T-cell (primary cell): ENCODE measurements around the gene GPATCH2. TPM values are rescaled to one million over a fixed set of nuclear protein-coding genes. Genes with fewer than 3 reads are reported as not detected.

ENCODE experiments used
- ATAC-seq, 4 experiments: fragments of 200-7000 bp in 3 of 4; fragments of 150-1000 bp in 1 of 4; cut with Tn5 transposase; replicated peaks in 1 of 4; 1 replicate in 3 of 4; 2 replicates in 1 of 4; pipeline ENCODE4 v1.10.0; 2021; ENCODE audit warnings: moderate library complexity in 3 of 4, mild to moderate bottlenecking in 2 of 4, moderate number of reproducible peaks in 1 of 4
- CTCF ChIA-PET, 2 donors: fragments of 300-600 bp; sonication (Branson Sonifier 250); formaldehyde crosslinking; loops; one replicate each; lab custom pipeline; 2022; ENCODE audit warnings: antibody characterized with exemption in 2 of 2; lab: Charles Lee
- POLR2A ChIA-PET, 2 donors: fragments of 300-600 bp; sonication (Branson Sonifier 250); formaldehyde crosslinking; loops; one replicate each; lab custom pipeline; 2022; ENCODE audit warnings: antibody characterized with exemption in 2 of 2; lab: Charles Lee
- DNase-seq, 35 experiments: peaks; one replicate each; pipeline versions ENCODE4 v3.0.0 to v3.0.0-alpha.2; 2013 to 2023
- H3K27ac ChIP-seq: one replicate; pipeline ENCODE4 v1.5.1; 2013; ENCODE audit warnings: low read length
- H3K27me3 ChIP-seq, 2 experiments: replicated peaks in 1 of 2; 1 replicate in 1 of 2; 2 replicates in 1 of 2; pipeline versions ENCODE4 v1.6.1 to v1.7.0; 2013; ENCODE audit warnings: low read length in 1 of 2, mixed read lengths in 1 of 2; ENCODE audit not compliant: control insufficient read depth in 2 of 2, insufficient read depth in 2 of 2; ENCODE audit errors: extremely low read depth in 1 of 2
- H3K36me3 ChIP-seq, 2 donors: 1 replicate in 1 of 2; 2 replicates in 1 of 2; pipeline versions ENCODE4 v1.6.1 to v1.7.0; 2013; ENCODE audit warnings: low read length in 1 of 2; ENCODE audit not compliant: control insufficient read depth in 2 of 2, insufficient read depth in 1 of 2; ENCODE audit errors: extremely low read depth in 1 of 2
- H3K4me1 ChIP-seq, 2 experiments: 1 replicate in 1 of 2; 2 replicates in 1 of 2; pipeline versions ENCODE4 v1.6.1 to v1.7.0; 2013; ENCODE audit warnings: low read length in 2 of 2, mixed read lengths in 1 of 2; ENCODE audit not compliant: insufficient read depth in 2 of 2, control insufficient read depth in 1 of 2; ENCODE audit errors: extremely low read depth in 1 of 2
- H3K4me3 ChIP-seq, 2 donors: 1 replicate in 1 of 2; 2 replicates in 1 of 2; pipeline versions ENCODE4 v1.5.1 to v1.7.0; 2013; ENCODE audit warnings: mild to moderate bottlenecking in 2 of 2, low read length in 1 of 2, moderate library complexity in 1 of 2; ENCODE audit not compliant: control insufficient read depth in 1 of 2; ENCODE audit errors: extremely low read depth in 1 of 2
- H3K9me3 ChIP-seq: 2 replicates; pipeline ENCODE4 v1.7.0; 2013
- H3K27ac Mint-ChIP-seq, 2 donors: one replicate each; pipeline ENCODE4 v1.8.0; 2020 to 2021; ENCODE audit warnings: mild to moderate bottlenecking in 2 of 2, mixed read lengths in 2 of 2
- H3K27me3 Mint-ChIP-seq, 2 donors: one replicate each; pipeline ENCODE4 v1.8.0; 2021 to 2022; ENCODE audit warnings: mixed read lengths in 2 of 2
- H3K36me3 Mint-ChIP-seq: one replicate; pipeline ENCODE4 v1.8.0; 2021; ENCODE audit warnings: mixed read lengths
- H3K4me1 Mint-ChIP-seq, 3 donors: one replicate each; pipeline ENCODE4 v1.8.0; 2020 to 2022; ENCODE audit warnings: mixed read lengths in 3 of 3, mild to moderate bottlenecking in 1 of 3
- H3K4me3 Mint-ChIP-seq, 3 donors: one replicate each; pipeline ENCODE4 v1.8.0; 2020 to 2022; ENCODE audit warnings: mild to moderate bottlenecking in 3 of 3, mixed read lengths in 3 of 3, moderate library complexity in 3 of 3
- H3K9me3 Mint-ChIP-seq, 3 donors: one replicate each; pipeline ENCODE4 v1.8.0; 2020 to 2022; ENCODE audit warnings: mixed read lengths in 3 of 3
- WGBS: methylation state at CpG from one replicate; pipeline ENCODE4 v1.1.5; 2013; ENCODE audit warnings: missing lambda C conversion rate; ENCODE audit not compliant: insufficient coverage; 5-methylcytosine and 5-hydroxymethylcytosine counted together
- total RNA-seq, 35 experiments: library from RNA in 6 of 35; stranded (reverse) in 6 of 35; fragments of 120-200 nt in 1 of 35; gene quantifications; one replicate each; pipeline versions ENCODE4 v1.2.1 to v1.2.4 and lab custom pipeline; 2013 to 2026

Gene GPATCH2
- total RNA-seq, 5 donors from 2014 or later (not counting 1 experiment from before 2014, with no cell fraction given), result 9.6 to 11.4 (median 10.7) TPM

DNA sequence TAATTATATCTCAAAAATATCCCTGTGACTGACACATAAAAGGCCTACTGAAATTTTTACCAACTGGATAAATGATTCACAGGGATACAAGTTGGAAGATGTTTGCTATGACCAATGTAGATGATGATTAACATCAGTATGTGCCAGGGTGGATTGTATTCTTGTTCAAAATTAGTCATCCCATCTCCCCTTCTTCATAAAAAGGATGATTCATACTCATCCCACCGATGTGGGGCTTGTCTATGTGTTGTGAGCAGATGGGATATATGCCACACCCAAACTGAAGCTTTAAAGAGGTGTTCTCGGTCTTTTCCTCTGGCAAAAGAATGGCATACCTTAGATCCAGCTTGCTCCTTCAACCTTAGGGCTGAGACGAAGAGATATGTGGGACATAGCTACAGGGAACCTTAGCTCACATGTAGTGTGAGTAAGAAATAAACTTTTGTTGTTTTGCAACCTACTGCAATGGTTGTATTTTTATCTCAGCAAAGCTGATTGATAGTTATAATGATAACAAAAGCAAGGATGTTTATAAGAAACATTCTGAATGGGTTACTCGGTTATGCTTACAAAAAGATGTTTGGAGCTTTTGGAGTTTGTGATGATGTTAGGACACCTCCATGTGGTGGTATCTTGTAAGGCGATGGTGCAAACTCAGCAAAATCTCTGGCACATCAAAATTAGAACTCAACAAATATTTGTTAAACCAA lies 29.6 kb upstream of the GPATCH2 start:
- Histone ChIP-seq H3K36me3 (no peaks in the 10 kb centered on the region), H3K27ac (no peak overlapping the region), H3K4me1 (no peaks in the 10 kb centered on the region), H3K27me3 (no peaks in the 10 kb centered on the region), H3K4me3 (no peak overlapping the region), H3K9me3 (no peaks in the 10 kb centered on the region)
- H3K4me3 Mint-ChIP-seq, result no peak overlapping the region
- no peak overlapping the region for H3K27ac Mint-ChIP-seq
- no peaks in the 10 kb centered on the region for H3K4me1 Mint-ChIP-seq
- 67% methylated on average over 1 of the region's 5 CpGs for WGBS
- DNase-seq (peak in 1 of 35 experiments; percentile 15), ATAC-seq (no peak)
- peaks cover 2 to 8% of the 10 kb centered on the region in 2 donors for H3K27me3 Mint-ChIP-seq
- H3K9me3 Mint-ChIP-seq, result no peaks in the 10 kb centered on the region
- ChIA-PET CTCF (no interaction called here), POLR2A (no interaction called here)
- no peaks in the 10 kb centered on the region for H3K36me3 Mint-ChIP-seq

GRCh38 chr1:217650674-217651073 lies 19.8 kb upstream of the GPATCH2 start:
- peaks cover 2 to 11% of the 10 kb centered on the region in 2 donors for H3K27me3 Mint-ChIP-seq
- no peaks in the 10 kb centered on the region for H3K4me1 ChIP-seq
- DNase-seq (no peak), ATAC-seq (no peak)
- H3K36me3 ChIP-seq, result no peaks in the 10 kb centered on the region
- ChIA-PET CTCF (no interaction called here), POLR2A (no interaction called here)
- no peak overlapping the region for H3K27ac ChIP-seq
- H3K27me3 ChIP-seq, result no peaks in the 10 kb centered on the region
- no CpG with 5 or more reads among the region's 4 CpGs for WGBS
- no peaks in the 10 kb centered on the region for H3K36me3 Mint-ChIP-seq
- H3K4me3 ChIP-seq, result no peak overlapping the region
- no peak overlapping the region for H3K27ac Mint-ChIP-seq
- no peaks in the 10 kb centered on the region for H3K4me1 Mint-ChIP-seq
- no peaks in the 10 kb centered on the region for H3K9me3 Mint-ChIP-seq
- H3K4me3 Mint-ChIP-seq, result no peak overlapping the region
- no peaks in the 10 kb centered on the region for H3K9me3 ChIP-seq

GRCh38 chr1:217647791-217648190 lies 16.9 kb upstream of the GPATCH2 start:
- ChIA-PET CTCF (no interaction called here), POLR2A (no interaction called here)
- Histone ChIP-seq H3K4me1 (no peaks in the 10 kb centered on the region), H3K36me3 (no peaks in the 10 kb centered on the region), H3K9me3 (no peaks in the 10 kb centered on the region), H3K4me3 (no peak overlapping the region), H3K27ac (no peak overlapping the region), H3K27me3 (no peaks in the 10 kb centered on the region)
- ATAC-seq (no peak), DNase-seq (no peak)
- H3K4me3 Mint-ChIP-seq, result no peak overlapping the region
- WGBS, result 91% methylated on average over 9 of the region's 13 CpGs
- no peaks in the 10 kb centered on the region for H3K4me1 Mint-ChIP-seq
- peaks cover 2 to 17% of the 10 kb centered on the region in 2 donors for H3K27me3 Mint-ChIP-seq
- no peaks in the 10 kb centered on the region for H3K36me3 Mint-ChIP-seq
- H3K27ac Mint-ChIP-seq, result no peak overlapping the region
- H3K9me3 Mint-ChIP-seq, result no peaks in the 10 kb centered on the region

DNA sequence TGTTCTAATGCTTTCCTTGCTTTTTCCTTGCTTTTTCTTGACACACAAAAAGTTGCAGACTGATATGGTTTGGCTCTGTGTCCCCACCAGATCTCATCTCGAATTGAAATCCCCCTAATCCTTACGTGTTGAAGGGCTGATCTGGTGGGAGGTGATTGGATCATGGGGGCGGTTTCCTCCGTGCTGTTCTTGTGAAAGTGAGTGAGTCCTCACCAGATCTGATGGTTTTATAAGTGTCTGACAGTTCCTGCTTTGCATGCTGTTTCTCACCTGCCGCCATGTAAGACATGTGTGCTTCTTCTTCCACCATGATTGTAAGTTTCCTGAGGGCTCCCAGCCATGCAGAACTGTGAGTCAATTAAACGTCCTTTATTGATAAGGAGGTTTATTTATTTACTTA lies 11.6 kb upstream of the GPATCH2 start:
- CTCF ChIA-PET, result no interaction called here
- H3K4me1 ChIP-seq, result no peaks in the 10 kb centered on the region
- WGBS, result 83% methylated on average over 3 of the region's 6 CpGs
- H3K27ac ChIP-seq, result no peak overlapping the region
- H3K36me3 Mint-ChIP-seq, result no peaks in the 10 kb centered on the region
- H3K4me1 Mint-ChIP-seq, result no peaks in the 10 kb centered on the region
- H3K9me3 Mint-ChIP-seq, result peaks cover 0 to 6% (median 2%) of the 10 kb centered on the region in 3 donors
- no peaks in the 10 kb centered on the region for H3K27me3 ChIP-seq
- POLR2A ChIA-PET, result no interaction called here
- H3K27me3 Mint-ChIP-seq, result peaks cover 9 to 22% of the 10 kb centered on the region in 2 donors
- H3K4me3 Mint-ChIP-seq, result no peak overlapping the region
- H3K9me3 ChIP-seq, result no peaks in the 10 kb centered on the region
- no peak for DNase-seq
- no peaks in the 10 kb centered on the region for H3K36me3 ChIP-seq
- H3K4me3 ChIP-seq, result no peak overlapping the region
- ATAC-seq, result no peak
- H3K27ac Mint-ChIP-seq, result no peak overlapping the region

DNA sequence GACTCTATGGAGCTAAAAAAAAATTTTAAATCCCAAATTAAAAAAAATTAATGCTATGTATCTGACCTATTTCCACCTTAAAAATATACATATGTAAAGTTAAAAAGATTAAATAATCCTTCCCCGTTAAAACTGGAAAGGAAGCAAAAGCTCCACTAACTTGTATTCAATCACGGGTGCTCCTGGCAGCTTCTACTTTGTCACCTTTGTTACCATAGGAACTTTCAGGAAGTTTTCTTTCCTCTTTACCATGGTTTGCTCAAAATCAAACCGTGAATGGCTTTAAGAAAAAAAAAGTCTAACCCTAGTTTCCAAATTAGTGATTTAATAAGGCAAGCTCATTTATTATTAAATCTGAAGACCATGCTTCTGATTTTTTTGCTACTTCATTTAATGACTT lies 3.5 kb downstream of the GPATCH2 start:
- ChIA-PET POLR2A (no interaction called here), CTCF (no interaction called here)
- Mint-ChIP-seq H3K36me3 (peaks cover 12% of the 10 kb centered on the region), H3K4me3 (no peak overlapping the region), H3K27ac (no peak overlapping the region), H3K27me3 (peaks cover 0 to 3% of the 10 kb centered on the region in 2 donors), H3K9me3 (no peaks in the 10 kb centered on the region), H3K4me1 (peaks cover 48 to 71% (median 55%) of the 10 kb centered on the region in 3 donors)
- DNase-seq, result no peak
- Histone ChIP-seq H3K36me3 (no peaks in the 10 kb centered on the region), H3K4me3 (no peak overlapping the region), H3K27ac (no peak overlapping the region), H3K27me3 (no peaks in the 10 kb centered on the region), H3K4me1 (peaks cover 7 to 14% of the 10 kb centered on the region in 2 experiments), H3K9me3 (no peaks in the 10 kb centered on the region)
- 20% methylated on average over 1 of the region's 3 CpGs for WGBS
- ATAC-seq, result no peak

- Histone ChIP-seq H3K9me3 (no peaks in the 10 kb centered on the region), H3K36me3 (no peaks in the 10 kb centered on the region), H3K4me3 (no peak overlapping the region), H3K27me3 (no peaks in the 10 kb centered on the region), H3K27ac (no peak overlapping the region), H3K4me1 (peaks cover 2 to 14% of the 10 kb centered on the region in 2 experiments)
- Mint-ChIP-seq H3K9me3 (no peaks in the 10 kb centered on the region), H3K27ac (no peak overlapping the region), H3K27me3 (no peaks in the 10 kb centered on the region), H3K4me1 (peaks cover 45 to 72% (median 59%) of the 10 kb centered on the region in 3 donors), H3K4me3 (no peak overlapping the region), H3K36me3 (peaks cover 15% of the 10 kb centered on the region)
- CTCF ChIA-PET, result no interaction called here
- WGBS, result no CpG with 5 or more reads among the region's 2 CpGs
- POLR2A ChIA-PET, result no interaction called here
- DNase-seq (no peak), ATAC-seq (no peak)
These were observed 4.6 kb downstream of the GPATCH2 start for GRCh38 chr1:217626321-217626720.
